Mesenchymal stem cell (in vitro differentiated cells and primary cell): ENCODE results near the gene KRT79.

Experiments used
- DNase-seq: peaks from one replicate; pipeline ENCODE4 v3.0.0-alpha.2; 2013
- H2AFZ ChIP-seq: one replicate; pipeline ENCODE4 v1.6.1; 2013; ENCODE audit warnings: low read depth, mild to moderate bottlenecking, control low read depth, inconsistent platforms, low read length, moderate library complexity
- H2AK5ac ChIP-seq: 2 replicates; pipeline ENCODE4 v1.6.1; 2013; ENCODE audit warnings: low read length, moderate library complexity, mild to moderate bottlenecking, inconsistent platforms; ENCODE audit not compliant: severe bottlenecking
- H2BK120ac ChIP-seq: one replicate; pipeline ENCODE4 v1.6.1; 2013; ENCODE audit warnings: low read depth, mild to moderate bottlenecking, inconsistent platforms, low read length, moderate library complexity
- H2BK12ac ChIP-seq, 2 experiments: one replicate each; pipeline ENCODE4 v1.6.1; 2013; ENCODE audit warnings: inconsistent platforms in 2 of 2, low read length in 2 of 2, mild to moderate bottlenecking in 2 of 2, moderate library complexity in 2 of 2, control low read depth in 1 of 2
- H2BK15ac ChIP-seq: one replicate; pipeline ENCODE4 v1.6.1; 2013; ENCODE audit warnings: mild to moderate bottlenecking, low read depth, inconsistent platforms; ENCODE audit not compliant: poor library complexity, severe bottlenecking
- H2BK5ac ChIP-seq: 2 replicates; pipeline ENCODE4 v1.6.1; 2013; ENCODE audit warnings: low read depth, mild to moderate bottlenecking, low read length, control low read depth, inconsistent platforms; ENCODE audit not compliant: poor library complexity, severe bottlenecking
- H3K14ac ChIP-seq, 2 experiments: one replicate each; pipeline ENCODE4 v1.6.1; 2013; ENCODE audit warnings: inconsistent platforms in 2 of 2, low read length in 2 of 2, control low read depth in 1 of 2, mild to moderate bottlenecking in 1 of 2, moderate library complexity in 1 of 2
- H3K18ac ChIP-seq, 2 experiments: one replicate each; pipeline ENCODE4 v1.6.1; 2013; ENCODE audit warnings: inconsistent platforms in 2 of 2, low read length in 2 of 2, control low read depth in 1 of 2, low read depth in 1 of 2, mild to moderate bottlenecking in 1 of 2
- H3K23ac ChIP-seq, 2 experiments: one replicate each; pipeline ENCODE4 v1.6.1; 2013; ENCODE audit warnings: inconsistent platforms in 2 of 2, low read length in 2 of 2, mild to moderate bottlenecking in 2 of 2, moderate library complexity in 2 of 2, control low read depth in 1 of 2
- H3K27ac ChIP-seq: 2 replicates; pipeline ENCODE4 v1.5.1; 2013; ENCODE audit warnings: mild to moderate bottlenecking, moderate library complexity, low read length, control low read depth, inconsistent platforms; ENCODE audit not compliant: poor library complexity, severe bottlenecking
- H3K27me3 ChIP-seq, 2 experiments: 2 replicates each; pipeline versions ENCODE4 v1.6.1 to v1.7.0; 2013; ENCODE audit warnings: low read length in 2 of 2, mild to moderate bottlenecking in 2 of 2, moderate library complexity in 2 of 2, control low read depth in 1 of 2, inconsistent platforms in 1 of 2; ENCODE audit not compliant: control insufficient read depth in 1 of 2, insufficient read depth in 1 of 2
- H3K36me3 ChIP-seq, 2 experiments: 2 replicates each; pipeline versions ENCODE4 v1.6.1 to v1.7.0; 2013; ENCODE audit warnings: low read length in 2 of 2, control low read depth in 1 of 2, inconsistent platforms in 1 of 2, low read depth in 1 of 2, mild to moderate bottlenecking in 1 of 2; ENCODE audit not compliant: insufficient read depth in 2 of 2, control insufficient read depth in 1 of 2
- H3K4ac ChIP-seq, 2 experiments: one replicate each; pipeline ENCODE4 v1.6.1; 2013; ENCODE audit warnings: inconsistent platforms in 2 of 2, low read length in 2 of 2, mild to moderate bottlenecking in 2 of 2, moderate library complexity in 2 of 2, control low read depth in 1 of 2, low read depth in 1 of 2
- H3K4me1 ChIP-seq: 2 replicates; pipeline ENCODE4 v1.6.1; 2013; ENCODE audit warnings: low read depth, low read length, control low read depth; ENCODE audit not compliant: control insufficient read depth, insufficient read depth
- H3K4me2 ChIP-seq: 2 replicates; pipeline ENCODE4 v1.6.1; 2013; ENCODE audit warnings: low read length, mild to moderate bottlenecking, inconsistent platforms; ENCODE audit not compliant: poor library complexity, severe bottlenecking
- H3K4me3 ChIP-seq, 2 experiments: 2 replicates each; pipeline versions ENCODE4 v1.5.1 to v1.7.0; 2013; ENCODE audit warnings: low read length in 2 of 2, mild to moderate bottlenecking in 2 of 2, control low read depth in 1 of 2, low read depth in 1 of 2; ENCODE audit not compliant: insufficient read depth in 1 of 2
- H3K79me1 ChIP-seq: replicated peaks from 2 replicates; pipeline ENCODE4 v1.6.1; 2013; ENCODE audit warnings: mild to moderate bottlenecking, control low read depth, low read length, inconsistent platforms; ENCODE audit not compliant: poor library complexity, severe bottlenecking
- H3K9ac ChIP-seq: 2 replicates; pipeline ENCODE4 v1.7.0; 2013; ENCODE audit warnings: mild to moderate bottlenecking, low read length, moderate library complexity
- H3K9me3 ChIP-seq: 2 replicates; pipeline ENCODE4 v1.7.0; 2013; ENCODE audit warnings: mild to moderate bottlenecking, low read length; ENCODE audit not compliant: control insufficient read depth
- H4K8ac ChIP-seq: one replicate; pipeline ENCODE4 v1.6.1; 2013; ENCODE audit warnings: inconsistent platforms, mild to moderate bottlenecking, low read length, moderate library complexity
- H4K91ac ChIP-seq: one replicate; pipeline ENCODE4 v1.6.1; 2013; ENCODE audit warnings: mild to moderate bottlenecking, low read length, inconsistent platforms
- WGBS: methylation state at CpG from one replicate; pipeline ENCODE4 v1.1.7; 2013; ENCODE audit warnings: mixed read lengths; 5-methylcytosine and 5-hydroxymethylcytosine counted together

Gene KRT79

GRCh38 chr12:52872644-52873389, 38.7 kb upstream of the KRT79 start:
- H3K27me3 ChIP-seq = peaks cover 0 to 5% of the 10 kb centered on the region in 2 experiments
- WGBS = 98% methylated on average over 7 of the region's 13 CpGs
- H3K36me3 ChIP-seq = no peaks in the 10 kb centered on the region
- peak overlapping the region; percentile 56 for H4K91ac ChIP-seq
- peak overlapping the region; percentile 51 to 70 for H2BK12ac ChIP-seq
- H3K27ac ChIP-seq = no peak overlapping the region
- peak overlapping the region; percentile 61 for H2BK15ac ChIP-seq
- no peak overlapping the region for H2BK120ac ChIP-seq
- no peak overlapping the region for H4K8ac ChIP-seq
- peaks cover 30% of the 10 kb centered on the region for H3K4me1 ChIP-seq
- H3K4me3 ChIP-seq = no peak overlapping the region
- H3K4ac ChIP-seq = peak overlapping the region in 1 of 2 experiments; percentile 27
- no peaks in the 10 kb centered on the region for H3K79me1 ChIP-seq
- H3K14ac ChIP-seq = no peak overlapping the region
- H3K9ac ChIP-seq = no peak overlapping the region
- H2AK5ac ChIP-seq = no peak overlapping the region
- no peak overlapping the region for H3K23ac ChIP-seq
- no peak for DNase-seq
- no peaks in the 10 kb centered on the region for H3K9me3 ChIP-seq
- no peak overlapping the region for H2BK5ac ChIP-seq
- peak overlapping the region in 1 of 2 experiments; percentile 19 for H3K18ac ChIP-seq
- no peak overlapping the region for H2AFZ ChIP-seq
- H3K4me2 ChIP-seq = no peak overlapping the region

DNA sequence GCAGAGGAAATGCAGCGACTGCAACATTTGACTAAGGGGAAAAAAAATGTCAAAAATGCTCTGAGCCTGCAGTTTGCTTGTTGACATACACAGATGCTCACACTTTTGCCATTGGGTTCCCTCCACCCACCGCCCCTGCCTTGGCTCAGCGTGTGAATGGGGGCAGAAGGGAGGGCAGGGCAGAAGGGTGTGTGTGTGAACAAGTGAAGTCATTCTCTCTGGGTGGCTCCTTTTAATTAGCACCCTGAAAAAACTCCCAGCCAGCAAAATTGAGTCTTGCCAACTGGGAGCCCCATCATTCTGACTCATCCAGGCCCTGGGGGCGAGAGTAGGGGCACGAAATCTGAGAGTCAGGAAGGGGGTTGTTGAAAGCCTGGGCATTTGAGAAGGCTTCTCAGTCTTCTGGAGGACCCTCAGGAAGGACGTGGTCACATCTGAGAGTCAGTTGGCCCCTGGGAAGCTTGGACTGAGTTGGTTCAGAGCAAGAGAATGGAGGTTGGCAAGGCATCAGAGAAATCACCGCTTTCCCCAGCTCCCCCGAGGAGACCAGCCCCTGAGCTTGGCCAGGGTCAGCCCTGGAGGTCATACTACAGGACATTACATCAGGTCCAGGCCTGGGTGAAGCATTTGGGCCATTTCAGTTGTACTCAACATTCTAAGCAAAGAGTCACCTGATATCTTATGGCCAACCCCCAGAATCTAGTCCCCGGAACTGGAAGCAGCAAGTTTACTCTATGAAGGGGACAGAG, 37.4 kb upstream of the KRT79 start:
- 41% methylated on average over 7 of the region's 9 CpGs for WGBS
- H3K9ac ChIP-seq = peak overlapping the region; percentile 69
- no peak overlapping the region for H2AK5ac ChIP-seq
- no peaks in the 10 kb centered on the region for H3K9me3 ChIP-seq
- no peak overlapping the region for H4K8ac ChIP-seq
- H3K79me1 ChIP-seq = no peaks in the 10 kb centered on the region
- peaks cover 0 to 5% of the 10 kb centered on the region in 2 experiments for H3K27me3 ChIP-seq
- H2AFZ ChIP-seq = no peak overlapping the region
- no peaks in the 10 kb centered on the region for H3K36me3 ChIP-seq
- H3K23ac ChIP-seq = no peak overlapping the region
- no peak overlapping the region for H2BK15ac ChIP-seq
- peak overlapping the region in 1 of 2 experiments; percentile 38 for H3K18ac ChIP-seq
- H2BK120ac ChIP-seq = peak overlapping the region; percentile 8
- no peak overlapping the region for H3K27ac ChIP-seq
- H2BK5ac ChIP-seq = no peak overlapping the region
- no peak overlapping the region for H3K4me2 ChIP-seq
- H2BK12ac ChIP-seq = peak overlapping the region in 1 of 2 experiments; percentile 58
- no peak overlapping the region for H3K4ac ChIP-seq
- peaks cover 28% of the 10 kb centered on the region for H3K4me1 ChIP-seq
- H4K91ac ChIP-seq = no peak overlapping the region
- peak overlapping the region in 1 of 2 experiments; percentile 24 for H3K4me3 ChIP-seq
- H3K14ac ChIP-seq = no peak overlapping the region
- peak; percentile 84 for DNase-seq

DNA sequence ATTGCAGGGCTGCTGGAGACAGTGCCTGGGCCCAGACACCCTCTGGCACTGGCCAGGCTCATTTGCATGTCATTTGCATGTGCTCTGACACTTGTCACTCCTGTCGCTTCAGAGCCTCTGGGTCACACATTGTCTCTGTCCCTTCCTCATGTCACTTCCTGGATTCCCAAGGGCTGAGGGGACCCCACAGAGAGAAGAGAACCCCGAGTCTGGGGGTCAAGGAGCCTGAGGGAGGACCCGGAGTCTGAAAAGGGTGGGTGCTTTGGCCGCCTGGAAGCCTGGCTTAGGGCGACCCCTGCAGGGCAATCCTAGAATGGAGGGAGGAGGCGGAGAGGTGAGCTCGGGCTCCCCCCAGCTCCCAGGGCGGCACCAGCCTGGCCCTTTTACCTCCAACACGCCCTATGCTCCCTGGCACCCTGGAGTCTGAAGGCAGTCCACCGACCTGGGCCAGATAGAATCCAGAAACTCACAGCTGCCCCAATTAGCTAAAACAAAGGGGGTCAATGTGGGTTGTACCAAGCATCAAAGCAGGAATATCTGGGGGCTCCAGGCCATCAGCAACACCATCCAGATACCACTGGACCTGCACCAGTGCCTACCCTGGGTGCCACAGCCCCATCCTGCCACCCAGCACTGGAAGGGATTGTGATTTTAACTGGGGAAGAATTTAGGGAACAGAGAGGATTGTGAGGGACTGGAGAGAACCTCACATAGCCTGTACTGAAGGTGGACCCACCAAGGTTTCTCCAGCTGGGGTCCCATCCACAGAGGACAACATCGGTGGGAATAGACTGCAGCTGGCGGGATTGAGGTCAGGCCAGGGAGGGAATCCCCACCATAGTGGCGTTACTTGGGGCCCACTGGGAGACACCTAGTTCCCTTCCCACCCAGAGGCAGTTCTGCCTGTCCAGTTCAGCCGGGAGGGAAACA, 36.5 kb upstream of the KRT79 start:
- Histone ChIP-seq H3K14ac (peak overlapping the region in 1 of 2 experiments; percentile 10), H2AFZ (peak overlapping the region; percentile 10), H4K8ac (peak overlapping the region; percentile 59), H3K79me1 (no peaks in the 10 kb centered on the region), H3K4me3 (peak overlapping the region in 1 of 2 experiments; percentile 24), H3K4ac (peak overlapping the region in 1 of 2 experiments; percentile 14), H3K23ac (no peak overlapping the region), H3K18ac (peak overlapping the region; percentile 34 to 52), H3K27ac (no peak overlapping the region), H3K9me3 (no peaks in the 10 kb centered on the region), H3K4me2 (no peak overlapping the region), H3K9ac (peak overlapping the region; percentile 69), H2BK120ac (no peak overlapping the region), H3K27me3 (peaks cover 0 to 5% of the 10 kb centered on the region in 2 experiments), H4K91ac (peak overlapping the region; percentile 49), H2BK5ac (no peak overlapping the region), H2AK5ac (peak overlapping the region; percentile 71), H2BK15ac (peak overlapping the region; percentile 62), H2BK12ac (peak overlapping the region; percentile 44 to 86), H3K4me1 (peaks cover 27% of the 10 kb centered on the region), H3K36me3 (no peaks in the 10 kb centered on the region)
- DNase-seq = peak; percentile 48
- 34% methylated on average over 11 of the region's 14 CpGs for WGBS
